Stimulated activated CD4-positive, alpha-beta T cell treated with anti-CD3 and anti-CD28 coated beads, Interleukin-1b, Interleukin-23, amount 100 ng/mL, for 1 hour (primary cell): ENCODE data around the gene DDI1.

Experiments used
- DNase-seq, 2 donors: peaks; one replicate each; pipeline ENCODE4 v3.0.0-alpha.2; 2020; ENCODE audit warnings: low read depth in 2 of 2

DDI1 gene

DNA sequence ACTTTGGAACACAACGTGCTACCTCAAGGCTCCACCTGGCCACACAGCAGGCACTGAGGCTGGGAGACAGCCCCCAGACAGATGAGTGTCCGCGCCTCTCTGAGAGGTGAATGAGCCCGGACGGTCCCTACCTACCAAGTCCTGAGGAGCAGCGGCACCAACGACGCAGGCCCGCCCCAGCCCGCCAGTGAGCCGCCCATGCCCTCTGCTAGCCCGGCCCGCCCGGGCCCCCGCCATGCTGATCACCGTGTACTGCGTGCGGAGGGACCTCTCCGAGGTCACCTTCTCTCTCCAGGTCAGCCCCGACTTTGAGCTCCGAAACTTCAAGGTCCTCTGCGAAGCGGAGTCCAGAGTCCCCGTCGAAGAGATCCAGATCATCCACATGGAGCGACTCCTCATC, at the start of gene DDI1:
Gene DDI1, plus strand, starts transcription at position 53 of the 400 bp plus-strand sequence. Its CDS starts 183 bp downstream, at position 236.
- no peak for DNase-seq

DNA sequence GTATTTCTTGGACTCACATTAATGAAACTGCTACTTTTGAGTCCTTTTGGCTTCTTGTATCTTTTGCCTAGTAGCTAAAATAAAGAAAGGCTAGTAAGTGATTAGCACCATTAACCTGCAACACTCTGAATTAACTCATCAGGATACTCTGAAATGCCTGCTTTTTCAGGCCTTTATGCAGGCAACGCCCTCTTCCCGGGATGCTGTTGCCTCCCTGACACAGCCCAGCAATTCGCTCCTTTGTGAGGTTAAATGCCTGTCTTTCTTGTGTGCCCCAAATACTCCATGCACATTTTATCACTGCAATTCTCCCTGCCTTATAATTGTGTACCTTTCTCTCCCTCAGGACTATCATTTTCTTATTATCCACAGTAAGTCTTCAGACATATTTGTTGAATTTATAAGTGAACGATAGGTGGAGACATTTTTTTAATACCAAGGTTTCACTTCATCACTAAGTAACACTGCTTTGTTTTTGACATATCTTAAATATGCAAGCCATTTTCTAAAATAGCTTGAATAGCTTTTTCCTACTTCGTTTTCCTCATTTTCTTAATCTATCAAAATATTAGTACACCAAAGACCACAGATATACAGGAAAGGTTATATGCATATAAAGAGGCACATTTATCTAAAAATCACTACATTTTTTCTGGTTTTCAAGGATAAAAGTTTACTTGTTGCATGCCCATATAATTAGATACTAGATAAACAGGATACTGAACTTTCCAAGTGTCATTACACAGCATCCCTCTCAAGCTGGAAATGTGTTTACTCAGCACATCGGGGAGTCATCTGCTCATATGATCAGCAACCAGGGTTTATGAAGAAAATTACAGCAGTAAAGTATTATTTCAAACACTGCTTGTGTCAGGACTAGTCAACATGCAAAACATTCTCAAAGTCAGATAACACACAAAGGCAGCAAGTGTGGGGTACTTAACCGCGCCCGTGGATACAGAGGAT, 48.5 kb upstream of the DDI1 start:
- DNase-seq: no peak

DNA sequence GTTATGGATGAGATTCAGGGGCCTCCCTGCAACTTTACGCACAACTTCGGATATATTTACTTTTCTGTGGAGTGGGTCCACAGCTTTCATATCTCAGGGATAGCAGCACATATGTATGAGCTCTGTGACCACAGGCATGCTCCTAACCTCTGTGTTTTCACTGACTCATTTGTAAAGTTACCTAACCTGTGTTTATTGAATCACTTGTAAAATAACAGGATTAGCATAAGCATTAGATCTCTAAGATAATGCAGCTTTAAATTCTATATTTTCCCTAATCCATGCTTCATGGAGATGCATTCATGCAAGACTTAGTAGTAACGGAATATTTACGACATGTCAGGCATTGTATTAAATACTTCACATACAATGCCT, 47.9 kb upstream of the DDI1 start:
- DNase-seq: no peak

DNA sequence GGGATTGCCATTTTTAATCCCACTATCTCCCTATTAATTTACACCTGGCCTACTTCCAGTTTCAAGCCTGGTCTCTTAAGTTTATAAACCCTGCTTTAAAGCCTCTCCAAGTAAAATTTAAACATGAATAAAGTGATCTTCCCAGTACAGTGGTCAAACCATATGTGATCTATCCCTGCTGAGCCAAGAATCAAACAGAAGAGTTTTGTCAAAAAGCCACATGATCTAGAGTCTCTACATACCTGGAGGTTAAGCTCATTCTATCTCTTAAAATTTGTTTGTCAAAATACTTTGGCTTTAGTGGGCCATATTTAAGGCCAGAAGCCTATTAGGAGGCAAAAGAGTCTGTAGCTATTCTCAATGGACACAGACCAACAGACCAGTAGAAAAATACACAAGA, 42.9 kb upstream of the DDI1 start:
- no peak for DNase-seq

DNA sequence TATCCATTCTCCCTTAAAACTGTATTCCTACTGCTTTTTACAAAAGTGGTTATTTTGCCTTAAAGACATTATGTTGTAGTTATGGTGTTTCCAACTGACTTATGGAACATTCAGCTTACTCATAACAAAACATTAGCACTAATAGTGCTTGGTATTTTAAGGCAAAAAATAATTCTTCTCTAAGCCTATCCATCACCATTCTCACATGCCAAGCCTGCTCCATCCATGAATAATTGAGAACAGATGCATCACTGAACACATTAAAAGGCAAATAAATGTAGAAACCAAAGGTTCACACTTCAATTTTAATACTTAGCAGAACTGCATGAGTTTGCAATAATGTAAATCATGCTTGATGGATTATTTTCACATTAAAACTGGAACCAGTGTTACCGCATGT, 42.3 kb upstream of the DDI1 start:
- DNase-seq: no peak

DNA sequence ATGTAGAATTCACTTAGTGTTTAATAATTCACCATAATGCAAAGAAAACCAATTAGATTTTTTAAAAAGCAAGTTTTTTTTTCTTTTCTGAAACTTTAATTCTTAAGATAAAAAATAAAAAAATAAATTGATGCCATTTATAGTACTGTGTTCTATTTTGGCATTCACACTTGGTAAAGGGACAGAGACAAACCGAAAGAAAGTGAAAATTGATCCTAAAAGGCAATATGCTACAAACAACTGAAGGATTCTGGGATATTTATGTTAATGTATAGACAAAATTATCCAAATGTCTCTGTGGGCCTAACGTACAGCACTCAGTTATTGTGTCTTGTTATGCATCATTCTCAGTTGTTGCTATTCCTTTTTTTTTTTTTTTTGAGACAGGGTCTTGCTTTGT, 41.9 kb upstream of the DDI1 start:
- DNase-seq: no peak

DNA sequence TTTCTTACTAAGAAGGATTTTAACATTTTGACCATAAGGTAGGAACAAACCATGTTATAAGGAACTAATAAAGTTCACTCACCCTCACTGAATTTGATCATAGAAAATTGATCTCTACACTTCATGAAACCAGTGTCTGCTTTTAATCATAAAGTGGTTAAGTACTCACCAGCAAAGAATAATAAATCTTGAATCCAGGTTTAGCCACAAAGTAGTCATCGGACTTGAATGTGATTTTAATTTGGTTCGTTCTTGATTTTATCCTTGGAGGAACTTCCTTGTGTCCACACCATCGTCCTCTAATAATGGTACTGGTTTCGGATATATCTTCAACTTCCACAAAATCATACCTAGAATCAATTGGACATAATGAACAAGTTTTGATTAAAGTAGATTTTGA, 40.5 kb upstream of the DDI1 start:
- no peak for DNase-seq

DNA sequence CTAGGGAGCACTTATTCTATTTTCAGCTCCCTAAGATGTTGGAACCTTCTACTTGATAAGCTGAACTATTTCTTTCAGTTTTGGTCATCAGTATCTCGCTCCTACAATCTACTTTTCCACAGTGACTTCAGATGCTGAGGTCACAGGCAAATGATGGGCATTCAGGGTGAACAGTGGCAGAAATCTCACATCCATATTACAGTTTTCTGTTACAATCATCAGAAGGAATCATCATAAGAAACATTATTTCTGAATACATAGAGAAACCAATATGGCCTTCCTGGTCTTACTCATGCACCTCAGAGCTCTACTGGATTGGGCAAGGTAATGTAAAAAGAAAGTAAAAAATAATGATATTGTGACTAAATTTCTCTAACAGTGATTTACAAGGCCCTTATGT, 39.4 kb upstream of the DDI1 start:
- no peak for DNase-seq

DNA sequence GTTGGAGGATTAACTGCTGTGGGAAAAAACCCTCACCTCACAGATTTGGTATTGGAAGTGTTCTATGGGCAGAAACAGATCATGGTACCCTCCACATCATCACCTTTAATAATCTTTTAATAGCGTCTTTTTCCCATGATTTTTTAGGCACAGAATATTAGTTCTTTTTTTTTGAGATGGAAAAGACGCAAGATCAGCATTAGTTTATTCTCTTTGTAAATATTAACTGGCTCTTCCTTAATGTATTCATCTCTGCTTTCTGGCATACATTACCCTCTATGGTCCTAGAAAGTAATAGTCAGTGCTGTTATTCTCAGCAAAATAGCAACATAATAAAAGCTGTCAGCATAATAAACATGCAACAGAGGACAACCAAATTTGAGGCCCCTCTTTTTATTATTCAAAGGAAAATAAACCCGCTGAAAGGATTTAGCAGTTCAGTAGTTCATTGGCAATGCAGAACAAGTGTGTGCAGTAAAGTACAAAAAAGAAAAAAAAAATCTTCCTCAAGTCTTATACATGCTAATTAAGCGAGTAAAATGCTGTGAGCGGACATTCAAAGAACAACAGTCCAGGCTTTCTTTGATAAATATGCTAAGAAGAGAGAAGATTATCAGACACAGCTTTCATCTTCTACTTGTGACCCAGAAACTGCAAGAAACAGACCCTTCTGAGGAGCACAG, 37.5 kb upstream of the DDI1 start:
- no peak for DNase-seq

DNA sequence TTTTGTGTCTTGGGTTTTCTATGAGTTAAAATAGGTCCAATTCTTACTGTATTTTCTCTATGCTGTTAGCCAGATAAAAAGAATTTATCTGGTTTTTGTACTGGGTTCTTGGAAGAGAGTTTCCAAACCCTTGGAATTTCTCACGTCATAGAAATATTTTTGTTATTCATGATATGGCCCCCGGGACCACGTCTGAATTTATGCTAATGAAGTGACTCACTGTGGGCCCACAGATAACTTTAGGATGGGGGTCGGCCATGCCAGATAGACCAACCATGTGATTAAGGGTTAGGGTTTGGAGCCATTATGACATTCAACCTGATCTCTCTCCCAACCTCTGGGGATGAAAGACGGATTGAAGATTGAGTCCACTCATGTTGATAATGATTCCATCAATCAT, 35.6 kb upstream of the DDI1 start:
- DNase-seq: no peak

DNA sequence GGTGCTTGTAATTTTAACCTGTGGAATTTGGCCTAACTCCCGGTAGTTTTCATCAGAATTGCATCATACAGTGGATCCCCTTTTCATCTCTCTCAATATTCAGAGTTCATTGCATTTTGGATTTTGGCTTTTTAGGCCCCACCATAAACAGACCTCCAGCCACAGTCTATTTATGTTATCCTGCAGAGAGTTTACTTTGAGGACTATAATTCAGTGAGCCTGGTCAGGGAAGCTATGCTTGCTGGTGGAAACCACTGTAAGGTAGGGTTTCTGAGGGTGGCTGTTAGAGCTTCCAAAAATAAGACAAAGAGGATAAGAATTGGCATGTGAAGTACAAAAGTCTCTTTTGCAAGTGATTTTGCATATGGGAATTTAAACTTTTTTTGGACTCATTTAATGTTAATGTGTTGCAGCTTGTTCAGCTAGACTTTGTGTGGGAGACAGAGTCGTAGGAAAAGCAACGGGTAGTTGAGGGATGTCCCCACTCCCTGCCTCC, 34.8 kb upstream of the DDI1 start:
- DNase-seq: no peak

DNA sequence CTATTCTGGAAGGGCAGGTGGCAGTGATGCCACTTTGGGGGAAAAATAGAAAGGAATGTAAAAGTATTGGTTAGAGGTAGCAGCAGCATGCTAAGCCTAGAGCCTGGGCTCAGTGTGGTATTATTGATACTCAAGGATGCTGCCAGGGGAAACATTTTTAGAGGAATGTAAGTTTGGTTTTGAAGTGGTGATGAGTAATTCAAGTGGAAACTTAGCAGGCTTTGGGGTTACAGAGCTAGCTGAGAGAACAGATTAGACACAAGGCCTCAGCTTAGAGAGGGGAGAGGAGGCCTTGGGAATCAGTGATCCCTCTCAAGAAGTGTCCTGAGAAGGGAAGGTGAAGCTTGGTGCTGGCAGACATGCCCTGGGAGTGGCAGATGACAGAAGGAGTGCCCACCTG, 32.9 kb upstream of the DDI1 start:
- DNase-seq: no peak

DNA sequence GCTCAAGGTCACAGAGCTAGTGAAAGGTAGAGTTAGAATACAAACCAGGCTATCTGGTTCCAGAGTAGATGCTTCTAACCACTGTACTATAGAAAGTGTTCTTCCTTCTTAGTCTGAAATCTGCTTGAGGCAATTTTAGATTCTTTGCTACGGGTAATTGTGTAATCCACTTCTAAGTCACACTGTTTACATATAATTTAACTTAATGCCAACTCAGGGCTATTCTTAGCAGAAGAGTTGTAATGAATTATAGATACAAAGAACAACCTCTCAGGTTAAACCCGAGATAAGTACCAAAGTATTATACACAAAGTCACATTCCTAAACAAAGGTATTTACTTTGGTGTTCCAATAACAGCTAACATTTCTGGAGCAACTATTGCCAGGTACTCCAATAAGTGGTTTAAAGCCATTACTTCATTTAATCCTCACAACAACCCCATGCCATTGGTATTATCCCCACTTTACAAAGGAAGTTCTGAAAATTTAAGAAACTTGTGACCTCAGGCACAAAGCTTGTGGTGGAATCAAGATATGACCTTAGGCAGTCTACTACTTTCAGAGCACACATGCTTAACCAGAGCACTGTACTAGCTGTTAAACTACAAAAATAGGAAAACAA, 31.1 kb upstream of the DDI1 start:
- DNase-seq: no peak

DNA sequence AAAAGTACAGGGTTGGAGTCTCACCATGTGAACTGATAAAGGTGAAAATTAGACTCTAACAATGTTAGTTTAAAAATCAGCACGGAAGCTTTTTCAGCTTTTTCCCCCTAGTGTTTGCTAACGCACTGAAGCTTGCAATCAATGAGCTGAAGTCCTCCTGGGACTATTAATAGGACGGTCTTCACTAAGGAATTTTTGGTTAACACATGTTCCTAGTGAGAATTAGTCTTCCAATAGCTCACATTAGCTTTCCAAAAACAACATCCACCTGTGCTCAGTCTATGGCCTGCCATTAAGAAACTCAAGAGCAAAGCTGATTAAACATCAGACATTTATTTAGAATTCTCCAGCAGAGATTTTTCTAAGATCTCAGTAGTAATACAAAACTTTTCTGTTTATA, 26.7 kb upstream of the DDI1 start:
- DNase-seq: no peak

DNA sequence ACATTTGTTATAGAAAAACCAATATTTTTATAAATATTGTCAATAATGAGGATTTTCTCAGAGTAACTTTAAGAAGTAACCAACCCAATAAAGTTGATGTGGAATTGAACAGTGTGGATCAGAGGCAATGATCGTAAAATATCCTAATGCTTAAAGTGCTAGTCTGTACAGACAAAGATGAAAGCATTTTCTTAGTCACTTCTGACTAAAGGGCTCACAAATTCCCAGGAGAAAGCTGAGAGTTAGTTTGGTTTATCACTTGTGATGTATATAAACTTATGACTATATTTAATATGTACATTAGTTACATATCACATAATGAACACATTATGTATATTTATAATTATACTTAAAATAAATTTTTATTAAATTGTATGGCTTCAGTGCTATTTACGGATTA, 25.4 kb upstream of the DDI1 start:
- DNase-seq: no peak

DNA sequence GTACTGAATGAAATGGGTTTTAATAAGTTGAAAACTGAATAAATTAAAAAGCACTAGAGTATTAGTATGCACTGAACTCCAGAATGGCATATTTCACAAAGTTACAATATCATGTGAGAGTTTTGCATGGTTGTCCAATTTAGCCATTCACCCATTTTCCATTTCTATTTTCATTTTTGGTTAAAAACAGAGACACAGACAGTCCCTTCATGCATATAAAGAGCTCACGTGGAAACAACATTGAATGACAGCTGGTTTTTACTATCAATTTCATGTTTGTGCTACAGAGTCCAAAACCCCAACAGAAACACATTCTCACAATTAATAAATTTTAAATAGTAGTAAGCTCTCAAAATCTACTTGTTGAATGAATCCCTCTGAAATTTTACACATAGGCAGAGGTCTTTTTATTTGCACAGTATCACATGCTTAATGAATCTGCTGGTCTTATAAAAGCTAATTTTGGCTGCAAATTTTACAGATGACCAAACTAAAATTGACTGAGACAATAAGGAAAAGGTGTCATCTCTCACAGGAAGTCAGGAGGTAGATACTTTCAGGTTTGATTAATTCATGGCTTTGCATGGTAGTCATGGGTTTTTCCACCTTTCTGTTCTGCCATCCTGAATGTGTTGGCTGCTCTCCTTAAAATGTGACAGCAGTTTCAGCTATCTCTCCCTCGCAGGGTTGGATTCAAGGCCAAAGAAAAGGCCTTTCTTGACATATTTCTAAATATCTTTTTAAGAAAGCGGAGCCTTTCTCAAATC, 20.6 kb upstream of the DDI1 start:
- no peak for DNase-seq

DNA sequence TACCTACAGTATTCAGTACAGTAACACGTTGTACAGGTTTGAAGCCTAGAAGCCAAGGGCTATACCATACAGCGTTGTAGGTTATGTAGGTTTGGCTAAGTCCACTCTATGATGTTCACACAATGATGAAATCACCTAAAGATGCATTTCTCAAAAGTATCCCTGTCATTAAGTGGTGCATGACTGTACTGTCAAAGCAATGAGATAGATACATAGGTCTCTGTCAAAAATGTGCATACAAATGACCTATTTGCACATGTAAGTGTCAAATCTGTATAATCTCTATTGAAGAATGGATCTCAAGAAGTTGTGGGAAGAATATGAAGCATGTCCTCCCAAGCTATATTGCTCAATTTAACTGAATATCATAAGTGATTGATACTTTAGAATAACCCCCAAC, 11.9 kb upstream of the DDI1 start:
- DNase-seq: no peak

DNA sequence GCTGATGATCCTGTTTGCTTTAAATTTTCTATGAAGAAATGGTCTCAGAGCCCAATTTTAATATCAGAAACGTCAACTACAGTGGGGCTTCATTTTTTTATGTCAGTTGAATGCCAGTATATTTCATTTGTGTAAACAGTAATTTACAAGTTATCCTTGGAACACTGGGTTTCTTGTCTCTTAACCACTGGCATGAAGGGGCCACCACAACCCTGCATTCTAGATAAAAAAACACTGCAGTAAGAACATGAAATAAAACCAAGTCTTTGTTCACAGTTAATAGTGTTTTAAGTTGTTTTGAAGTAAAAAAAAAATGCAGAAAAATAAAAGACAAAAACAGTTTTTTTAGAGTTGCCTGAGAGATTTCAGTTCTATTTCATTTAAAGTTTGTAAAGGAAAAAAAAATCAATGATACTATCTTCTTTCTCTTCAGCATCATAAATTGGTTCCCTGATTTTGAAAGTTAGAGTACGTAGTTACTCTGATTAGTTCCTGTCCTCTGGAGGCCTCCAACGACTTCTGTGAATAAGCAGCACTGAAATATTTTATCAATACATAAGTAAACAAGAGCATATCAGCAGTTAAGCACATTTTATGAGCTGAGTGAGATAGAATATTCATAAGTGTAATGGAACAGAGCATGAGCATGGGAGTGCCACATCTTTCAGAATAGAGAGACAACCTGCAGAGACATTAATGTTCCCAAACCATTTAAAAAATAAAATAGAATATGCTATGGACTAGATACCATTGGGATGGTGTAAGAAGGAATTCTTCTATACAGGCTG, 7.8 kb upstream of the DDI1 start:
- no peak for DNase-seq

DNA sequence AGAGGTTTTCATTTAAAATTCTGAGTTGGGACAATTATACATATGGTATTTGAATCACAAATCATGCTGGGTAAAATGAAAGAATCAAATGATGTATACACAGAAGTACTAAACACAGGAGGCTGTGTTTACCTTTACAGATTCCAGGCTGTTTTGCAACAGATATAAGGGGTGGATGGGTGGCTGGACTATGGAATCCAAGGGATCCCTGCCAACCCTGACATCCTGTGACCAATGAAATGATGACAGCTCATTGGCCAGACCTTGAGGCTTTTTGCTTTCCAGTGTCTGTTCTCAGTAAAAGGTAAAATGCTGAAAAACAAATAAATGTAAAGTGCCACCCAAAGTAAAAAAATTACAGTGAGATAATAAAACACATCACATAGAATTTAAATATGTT, 3.3 kb upstream of the DDI1 start:
- DNase-seq: no peak

DNA sequence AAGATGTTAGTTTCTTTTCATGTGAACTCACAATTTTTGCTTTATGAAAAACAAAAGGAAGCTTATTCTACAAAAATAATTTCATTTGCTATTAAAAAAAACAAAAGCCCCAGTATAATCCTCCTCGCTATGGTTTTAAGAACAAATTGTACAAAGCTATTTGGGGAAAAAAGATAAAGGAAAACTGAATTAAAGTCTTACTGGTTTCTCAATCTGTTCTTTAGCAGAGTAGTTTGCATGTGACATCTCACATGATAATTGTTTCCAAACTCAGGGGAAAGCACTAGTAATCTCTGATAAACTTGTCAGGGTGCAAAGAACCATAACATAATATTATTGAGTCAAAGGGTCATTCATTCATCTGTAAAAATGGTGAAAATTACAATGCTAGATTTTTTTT, 2.9 kb upstream of the DDI1 start:
- DNase-seq: no peak

DNA sequence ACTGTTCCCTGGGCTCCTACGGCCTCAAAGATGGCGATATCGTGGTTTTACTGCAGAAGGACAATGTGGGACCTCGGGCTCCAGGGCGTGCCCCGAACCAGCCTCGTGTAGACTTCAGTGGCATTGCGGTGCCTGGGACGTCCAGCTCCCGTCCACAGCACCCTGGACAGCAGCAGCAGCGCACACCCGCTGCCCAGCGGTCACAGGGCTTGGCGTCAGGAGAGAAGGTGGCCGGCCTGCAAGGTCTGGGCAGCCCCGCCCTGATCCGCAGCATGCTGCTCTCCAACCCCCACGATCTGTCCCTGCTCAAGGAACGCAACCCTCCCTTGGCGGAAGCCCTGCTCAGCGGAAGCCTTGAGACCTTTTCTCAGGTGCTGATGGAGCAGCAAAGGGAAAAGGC, 555 bp downstream of the DDI1 start:
- DNase-seq: no peak
